ENCODE results near the gene CLPTM1. TPM values are rescaled to one million over a fixed set of nuclear protein-coding genes. Genes with fewer than 3 reads are reported as not detected.

CLPTM1 gene
- total RNA-seq, 1 experiment from 2014 or later, result 138 TPM

GRCh38 chr19:44948237-44948636 lies 6.9 kb upstream of the CLPTM1 start:
- Histone ChIP-seq H3K27me3 (replicated peaks; ENCODE audit: insufficient read depth, low read depth, low read length, poor library complexity) (no peaks in the 10 kb centered on the region), H3K36me3 (ENCODE audit: insufficient read depth, low read length, poor library complexity, severe bottlenecking) (no peaks in the 10 kb centered on the region), H3K4me3 (ENCODE audit: low read depth, low read length, poor library complexity, severe bottlenecking) (no peak overlapping the region), H3K27ac (ENCODE audit: low read depth, low read length, poor library complexity, severe bottlenecking) (no peak overlapping the region), H3K4me1 (ENCODE audit: insufficient read depth, low read length, poor library complexity, severe bottlenecking) (no peaks in the 10 kb centered on the region), H3K9me3 (ENCODE audit: low read depth, low read length, poor library complexity, severe bottlenecking) (no peaks in the 10 kb centered on the region)
- intact Hi-C loops (cut with micrococcal nuclease; ENCODE audit: unreplicated experiment), result no loop called here
- BruUV-seq (replicated peaks), result no TSS peak
- TF ChIP-seq CTCF (conservative IDR thresholded peaks at IDR 0.05; ENCODE audit: low read depth, low read length) (no peak), EZH2 (IDR thresholded peaks at IDR 0.05; ENCODE audit: borderline replicate concordance, low read depth, low read length, poor library complexity, severe bottlenecking) (no peak)
- CTCF ChIA-PET, result no interaction called here
- POLR2A ChIA-PET (ENCODE audit: low non-redundant PET), result no interaction called here
- DNase-seq (ENCODE audit: low spot score), result no peak

GRCh38 chr19:44948763-44949374 lies 6.3 kb upstream of the CLPTM1 start:
- intact Hi-C loops (cut with micrococcal nuclease; ENCODE audit: unreplicated experiment), result no loop called here
- CTCF ChIA-PET, result no interaction called here
- no peak overlapping the region for H3K27ac ChIP-seq (ENCODE audit: low read depth, low read length, poor library complexity, severe bottlenecking)
- TF ChIP-seq CTCF (conservative IDR thresholded peaks at IDR 0.05; ENCODE audit: low read depth, low read length) (no peak), EZH2 (IDR thresholded peaks at IDR 0.05; ENCODE audit: borderline replicate concordance, low read depth, low read length, poor library complexity, severe bottlenecking) (no peak)
- no peak overlapping the region for H3K4me3 ChIP-seq (ENCODE audit: low read depth, low read length, poor library complexity, severe bottlenecking)
- no peaks in the 10 kb centered on the region for H3K36me3 ChIP-seq (ENCODE audit: insufficient read depth, low read length, poor library complexity, severe bottlenecking)
- POLR2A ChIA-PET (ENCODE audit: low non-redundant PET), result no interaction called here
- no peaks in the 10 kb centered on the region for H3K9me3 ChIP-seq (ENCODE audit: low read depth, low read length, poor library complexity, severe bottlenecking)
- no TSS peak for BruUV-seq (replicated peaks)
- DNase-seq (ENCODE audit: low spot score), result no peak
- peaks cover 2% of the 10 kb centered on the region for H3K4me1 ChIP-seq (ENCODE audit: insufficient read depth, low read length, poor library complexity, severe bottlenecking)
- no peaks in the 10 kb centered on the region for H3K27me3 ChIP-seq (replicated peaks; ENCODE audit: insufficient read depth, low read depth, low read length, poor library complexity)

GRCh38 chr19:44949550-44949949 lies 5.6 kb upstream of the CLPTM1 start:
- Histone ChIP-seq H3K27me3 (replicated peaks; ENCODE audit: insufficient read depth, low read depth, low read length, poor library complexity) (no peaks in the 10 kb centered on the region), H3K27ac (ENCODE audit: low read depth, low read length, poor library complexity, severe bottlenecking) (no peak overlapping the region), H3K4me3 (ENCODE audit: low read depth, low read length, poor library complexity, severe bottlenecking) (no peak overlapping the region), H3K9me3 (ENCODE audit: low read depth, low read length, poor library complexity, severe bottlenecking) (no peaks in the 10 kb centered on the region), H3K36me3 (ENCODE audit: insufficient read depth, low read length, poor library complexity, severe bottlenecking) (no peaks in the 10 kb centered on the region), H3K4me1 (ENCODE audit: insufficient read depth, low read length, poor library complexity, severe bottlenecking) (peaks cover 6% of the 10 kb centered on the region)
- TF ChIP-seq CTCF (conservative IDR thresholded peaks at IDR 0.05; ENCODE audit: low read depth, low read length) (no peak), EZH2 (IDR thresholded peaks at IDR 0.05; ENCODE audit: borderline replicate concordance, low read depth, low read length, poor library complexity, severe bottlenecking) (no peak)
- no peak for DNase-seq (ENCODE audit: low spot score)
- POLR2A ChIA-PET (ENCODE audit: low non-redundant PET), result no interaction called here
- CTCF ChIA-PET, result interaction anchor here (0.6 kb wide), 1 partner anchor 34 kb away, joined by 10 read pairs; no protein-coding TSS in a partner anchor
- no TSS peak for BruUV-seq (replicated peaks)
- intact Hi-C loops (cut with micrococcal nuclease; ENCODE audit: unreplicated experiment), result no loop called here

All from A673 (cell line).